Astrocyte of the cerebellum (primary cell): ENCODE results near the gene SNX9.

Source experiments
- DNase-seq: peaks from one replicate; pipeline ENCODE4 v3.0.0-alpha.2; 2011; ENCODE audit warnings: low read depth
- H3K4me3 ChIP-seq: 2 replicates; pipeline ENCODE4 v1.5.1; 2011; ENCODE audit warnings: mild to moderate bottlenecking, low read depth, low read length, moderate library complexity
- CTCF ChIP-seq: IDR thresholded peaks from 2 replicates; pipeline ENCODE4 v1.5.1; 2012; ENCODE audit warnings: low read length, low read depth, moderate library complexity, mild to moderate bottlenecking; ENCODE audit errors: missing control alignments
- in situ Hi-C: cut with HindIII; loops from 2 replicates; pipeline ENCODE4 v1.10.0; 2017; ENCODE audit warnings: low sequenced_read_pairs

SNX9 gene

GRCh38 chr6:157811137-157811475 is 11.9 kb upstream of the SNX9 start:
- no peak for TF ChIP-seq CTCF
- no peak for DNase-seq
- no peak overlapping the region for H3K4me3 ChIP-seq
- in situ Hi-C loops, result no loop called here

GRCh38 chr6:157811476-157812173 is 11.4 kb upstream of the SNX9 start:
- no peak for TF ChIP-seq CTCF
- DNase-seq, result no peak
- in situ Hi-C loops, result no loop called here

GRCh38 chr6:157812425-157813171 is 10.4 kb upstream of the SNX9 start:
- in situ Hi-C loops, result no loop called here
- no peak overlapping the region for H3K4me3 ChIP-seq
- DNase-seq, result no peak
- TF ChIP-seq CTCF, result no peak

More at GRCh38 chr6:157811476-157812173, 11.4 kb upstream of the SNX9 start:
- H3K4me3 ChIP-seq, result no peak overlapping the region

- no peak overlapping the region for H3K4me3 ChIP-seq
- no peak for DNase-seq
- no peak for TF ChIP-seq CTCF
- in situ Hi-C loops, result no loop called here
These were observed 9.9 kb upstream of the SNX9 start for GRCh38 chr6:157813191-157813590.

- peak; percentile 78 for DNase-seq
- TF ChIP-seq CTCF, result no peak
- in situ Hi-C loops, result no loop called here
- no peak overlapping the region for H3K4me3 ChIP-seq
These were observed 9.1 kb upstream of the SNX9 start for GRCh38 chr6:157813750-157814455.

- no peak overlapping the region for H3K4me3 ChIP-seq
- in situ Hi-C loops, result no loop called here
- no peak for TF ChIP-seq CTCF
- DNase-seq, result no peak
These were observed 8.2 kb upstream of the SNX9 start for GRCh38 chr6:157814883-157815282.
